ENCODE data around the gene SSBP2.
"Not testable (repeated sequence)": the region's sequence is repeated elsewhere in the genome, so short reads cannot be mapped to it uniquely, and the experiment has no call there.

The SSBP2 gene

DNA sequence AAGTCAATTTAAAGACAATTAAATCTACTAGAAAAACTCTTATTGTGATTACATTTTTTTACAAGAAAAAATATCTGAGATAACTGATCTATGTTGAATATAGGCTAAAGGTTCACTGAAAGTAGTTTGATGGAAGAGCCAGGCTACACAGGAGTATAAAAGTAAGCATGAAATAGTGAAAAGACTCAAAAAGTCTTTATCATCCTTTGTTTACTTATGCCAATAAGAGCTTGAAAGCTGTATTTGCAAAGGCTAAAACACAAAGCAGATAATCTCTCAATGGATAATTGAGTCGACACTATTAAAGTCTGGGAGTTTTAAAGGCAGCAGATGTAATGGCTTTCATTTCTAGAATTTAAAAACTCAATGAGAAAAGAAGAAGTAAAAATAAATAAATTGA, 42.0 kb downstream of the SSBP2 start:
- DNase-seq = no peak
- Mint-ChIP-seq H3K27ac (no peak overlapping the region), H3K9me3 (no peaks in the 10 kb centered on the region), H3K4me3 (no peak overlapping the region), H3K36me3 (peaks cover 3% of the 10 kb centered on the region), H3K4me1 (no peaks in the 10 kb centered on the region), H3K27me3 (no peaks in the 10 kb centered on the region)
- CTCF ChIA-PET = no interaction called here

GRCh38 chr5:81703840-81704239, 47.1 kb downstream of the SSBP2 start:
- no peak for DNase-seq
- Mint-ChIP-seq H3K36me3 (peaks cover 3% of the 10 kb centered on the region), H3K4me3 (no peak overlapping the region), H3K4me1 (no peaks in the 10 kb centered on the region), H3K9me3 (peaks cover 5% of the 10 kb centered on the region), H3K27ac (no peak overlapping the region), H3K27me3 (no peaks in the 10 kb centered on the region)
- CTCF ChIA-PET = no interaction called here

- H3K36me3 Mint-ChIP-seq = peaks cover 3% of the 10 kb centered on the region
- no peaks in the 10 kb centered on the region for H3K27me3 Mint-ChIP-seq
- no peaks in the 10 kb centered on the region for H3K4me1 Mint-ChIP-seq
- H3K27ac Mint-ChIP-seq = no peak overlapping the region
- DNase-seq = no peak
- CTCF ChIA-PET = interaction anchor here (1.1 kb wide), 1 partner anchor 18 kb away, joined by 3 read pairs; no protein-coding TSS in a partner anchor
- H3K9me3 Mint-ChIP-seq = peaks cover 5% of the 10 kb centered on the region
- no peak overlapping the region for H3K4me3 Mint-ChIP-seq
Observed at GRCh38 chr5:81700166-81700565, 50.7 kb downstream of the SSBP2 start.

- Mint-ChIP-seq H3K4me1 (no peaks in the 10 kb centered on the region), H3K27me3 (no peaks in the 10 kb centered on the region), H3K36me3 (peaks cover 3% of the 10 kb centered on the region), H3K27ac (no peak overlapping the region), H3K4me3 (no peak overlapping the region), H3K9me3 (peaks cover 5% of the 10 kb centered on the region)
- CTCF ChIA-PET = interaction anchor here (1.1 kb wide), 1 partner anchor 19 kb away, joined by 3 read pairs; no protein-coding TSS in a partner anchor
- DNase-seq = no peak
Observed at GRCh38 chr5:81698813-81699212, 52.1 kb downstream of the SSBP2 start.

GRCh38 chr5:81696418-81697397, 54.2 kb downstream of the SSBP2 start:
- H3K4me3 Mint-ChIP-seq = no peak overlapping the region
- peaks cover 6% of the 10 kb centered on the region for H3K9me3 Mint-ChIP-seq
- H3K27ac Mint-ChIP-seq = no peak overlapping the region
- peaks cover 3% of the 10 kb centered on the region for H3K36me3 Mint-ChIP-seq
- CTCF ChIA-PET = no interaction called here
- H3K27me3 Mint-ChIP-seq = no peaks in the 10 kb centered on the region
- H3K4me1 Mint-ChIP-seq = no peaks in the 10 kb centered on the region
- DNase-seq = no peak

- CTCF ChIA-PET = no interaction called here
- Mint-ChIP-seq H3K4me1 (no peaks in the 10 kb centered on the region), H3K9me3 (peaks cover 17% of the 10 kb centered on the region), H3K36me3 (peaks cover 5% of the 10 kb centered on the region), H3K4me3 (no peak overlapping the region), H3K27ac (no peak overlapping the region), H3K27me3 (no peaks in the 10 kb centered on the region)
- no peak for DNase-seq
Observed at GRCh38 chr5:81694726-81695125, 56.2 kb downstream of the SSBP2 start.

- no peak overlapping the region for H3K4me3 Mint-ChIP-seq
- CTCF ChIA-PET = no interaction called here
- no peak overlapping the region for H3K27ac Mint-ChIP-seq
- H3K9me3 Mint-ChIP-seq = peaks cover 27% of the 10 kb centered on the region
- no peaks in the 10 kb centered on the region for H3K27me3 Mint-ChIP-seq
- H3K4me1 Mint-ChIP-seq = no peaks in the 10 kb centered on the region
- DNase-seq = no peak
- peaks cover 13% of the 10 kb centered on the region for H3K36me3 Mint-ChIP-seq
Observed at GRCh38 chr5:81688215-81688614, 62.7 kb downstream of the SSBP2 start.

- Mint-ChIP-seq H3K9me3 (peaks cover 27% of the 10 kb centered on the region), H3K4me1 (no peaks in the 10 kb centered on the region), H3K36me3 (peaks cover 13% of the 10 kb centered on the region), H3K4me3 (no peak overlapping the region), H3K27ac (no peak overlapping the region), H3K27me3 (no peaks in the 10 kb centered on the region)
- no peak for DNase-seq
- CTCF ChIA-PET = no interaction called here
Observed at GRCh38 chr5:81687292-81687691, 63.6 kb downstream of the SSBP2 start.

- peaks cover 11% of the 10 kb centered on the region for H3K36me3 Mint-ChIP-seq
- no peak overlapping the region for H3K4me3 Mint-ChIP-seq
- no peaks in the 10 kb centered on the region for H3K4me1 Mint-ChIP-seq
- H3K27me3 Mint-ChIP-seq = no peaks in the 10 kb centered on the region
- DNase-seq = no peak
- CTCF ChIA-PET = no interaction called here
- no peak overlapping the region for H3K27ac Mint-ChIP-seq
- H3K9me3 Mint-ChIP-seq = peaks cover 19% of the 10 kb centered on the region
Observed at GRCh38 chr5:81685471-81685870, 65.4 kb downstream of the SSBP2 start.

DNA sequence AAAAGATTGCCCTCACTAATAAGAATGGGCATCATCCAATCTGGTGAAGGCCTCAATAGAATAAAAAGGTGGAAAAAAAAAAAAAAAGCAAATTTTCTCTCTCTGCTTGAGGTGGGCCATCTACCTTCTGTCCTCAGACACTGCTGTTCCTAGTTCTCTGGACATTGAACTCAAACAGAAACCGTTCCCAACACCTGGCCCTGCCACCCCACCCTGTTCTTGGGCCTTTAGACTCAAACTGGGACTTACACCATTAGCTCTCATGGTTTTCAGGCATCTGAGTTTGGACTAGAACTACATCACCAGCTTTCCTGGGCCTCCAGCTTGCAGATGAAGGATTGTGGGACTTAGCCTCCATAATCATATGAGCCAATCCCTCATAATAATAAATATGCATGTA, 71.0 kb downstream of the SSBP2 start:
- H3K4me3 Mint-ChIP-seq = no peak overlapping the region
- no peak for DNase-seq
- CTCF ChIA-PET = interaction anchor here (0.6 kb wide), 1 partner anchor 223 kb away, joined by 3 read pairs; no protein-coding TSS in a partner anchor
- no peaks in the 10 kb centered on the region for H3K27me3 Mint-ChIP-seq
- no peak overlapping the region for H3K27ac Mint-ChIP-seq
- H3K9me3 Mint-ChIP-seq = peaks cover 3% of the 10 kb centered on the region
- no peaks in the 10 kb centered on the region for H3K4me1 Mint-ChIP-seq
- H3K36me3 Mint-ChIP-seq = no peaks in the 10 kb centered on the region

- Mint-ChIP-seq H3K27me3 (no peaks in the 10 kb centered on the region), H3K36me3 (no peaks in the 10 kb centered on the region), H3K9me3 (no peaks in the 10 kb centered on the region), H3K4me3 (no peak overlapping the region), H3K27ac (no peak overlapping the region), H3K4me1 (no peaks in the 10 kb centered on the region)
- DNase-seq = no peak
- CTCF ChIA-PET = no interaction called here
Observed at GRCh38 chr5:81675420-81675819, 75.5 kb downstream of the SSBP2 start.

GRCh38 chr5:81665795-81666194, 85.1 kb downstream of the SSBP2 start:
- peaks cover 3% of the 10 kb centered on the region for H3K36me3 Mint-ChIP-seq
- no peak for DNase-seq
- no peak overlapping the region for H3K27ac Mint-ChIP-seq
- CTCF ChIA-PET = no interaction called here
- H3K9me3 Mint-ChIP-seq = peaks cover 1% of the 10 kb centered on the region
- no peaks in the 10 kb centered on the region for H3K4me1 Mint-ChIP-seq
- no peak overlapping the region for H3K4me3 Mint-ChIP-seq
- no peaks in the 10 kb centered on the region for H3K27me3 Mint-ChIP-seq

DNA sequence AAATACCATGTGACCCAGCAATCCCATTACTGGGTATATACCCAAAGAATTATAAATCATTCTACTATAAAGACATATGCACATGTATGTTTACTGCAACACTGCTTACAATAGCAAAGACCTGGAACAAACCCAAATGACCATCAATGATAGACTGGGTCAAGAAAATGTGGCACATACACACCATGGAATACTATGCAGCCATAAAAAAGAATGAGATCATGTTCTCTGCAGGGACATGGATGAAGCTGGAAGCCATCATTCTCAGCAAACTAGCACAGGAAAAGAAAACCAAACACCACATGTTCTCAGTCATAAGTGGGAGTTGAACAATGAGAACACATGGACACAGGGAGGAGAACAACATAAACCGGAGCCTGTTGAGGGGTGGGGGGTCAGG, 90.3 kb downstream of the SSBP2 start:
- H3K4me3 Mint-ChIP-seq, DNase-seq, CTCF ChIA-PET, H3K4me1 Mint-ChIP-seq, H3K9me3 Mint-ChIP-seq, H3K36me3 Mint-ChIP-seq, H3K27me3 Mint-ChIP-seq, H3K27ac Mint-ChIP-seq: not testable (repeated sequence)

GRCh38 chr5:81657386-81657785, 93.5 kb downstream of the SSBP2 start:
- H3K27me3 Mint-ChIP-seq = no peaks in the 10 kb centered on the region
- no peak overlapping the region for H3K27ac Mint-ChIP-seq
- peaks cover 6% of the 10 kb centered on the region for H3K9me3 Mint-ChIP-seq
- CTCF ChIA-PET = no interaction called here
- H3K4me1 Mint-ChIP-seq = no peaks in the 10 kb centered on the region
- peaks cover 2% of the 10 kb centered on the region for H3K36me3 Mint-ChIP-seq
- no peak for DNase-seq
- H3K4me3 Mint-ChIP-seq = no peak overlapping the region

DNA sequence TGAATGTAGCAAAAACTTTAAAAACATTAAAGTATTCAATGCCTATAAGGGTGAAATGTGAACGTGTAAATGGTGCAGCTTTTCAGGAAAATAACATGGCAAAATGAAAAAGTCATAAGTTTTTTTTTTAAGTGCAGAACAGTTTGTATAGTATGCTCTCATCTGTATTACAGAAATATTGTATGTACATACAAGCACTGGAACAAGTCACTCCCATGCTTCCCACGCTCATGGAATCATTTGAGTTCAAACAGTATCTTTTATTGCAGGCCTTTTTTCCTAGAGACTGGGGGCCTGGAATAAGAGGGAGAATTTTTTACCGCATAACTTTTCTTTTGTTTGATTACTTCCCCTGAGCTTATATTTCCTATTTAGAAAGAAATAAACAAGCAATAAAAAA, 94.1 kb downstream of the SSBP2 start:
- Mint-ChIP-seq H3K27me3 (no peaks in the 10 kb centered on the region), H3K9me3 (peaks cover 6% of the 10 kb centered on the region), H3K4me3 (no peak overlapping the region), H3K36me3 (peaks cover 2% of the 10 kb centered on the region), H3K4me1 (no peaks in the 10 kb centered on the region), H3K27ac (no peak overlapping the region)
- CTCF ChIA-PET = no interaction called here
- no peak for DNase-seq
